Neural cell (in vitro differentiated cells): ENCODE results near the gene ZNF222. TPM values are rescaled to one million over a fixed set of nuclear protein-coding genes. Genes with fewer than 3 reads are reported as not detected.

Experiments
- H2AFZ ChIP-seq: fragments of 200-600, 300-800 bp; sonication (generic), shearing (Covaris generic); 2 replicates; pipeline ENCODE4 v1.6.0; 2014; ENCODE audit warnings: low read depth, mild to moderate bottlenecking, antibody characterized with exemption, low read length, moderate library complexity
- H3F3A ChIP-seq: fragments of 200-600 bp; shearing (Covaris generic); 2 replicates; pipeline ENCODE4 v1.6.1; 2016; ENCODE audit warnings: mild to moderate bottlenecking, moderate library complexity, mixed read lengths, antibody characterized with exemption, low read length; ENCODE audit not compliant: insufficient read depth, poor library complexity, severe bottlenecking
- H3K27ac ChIP-seq: fragments of 200-600, 300-800 bp; sonication (generic), shearing (Covaris generic); 2 replicates; pipeline ENCODE4 v1.5.1; 2014; ENCODE audit warnings: mild to moderate bottlenecking, low read length, moderate library complexity
- H3K27me3 ChIP-seq: fragments of 300-800, 200-600 bp; sonication (generic), shearing (Covaris generic); 2 replicates; pipeline ENCODE4 v1.6.0; 2014; ENCODE audit warnings: mild to moderate bottlenecking, low read depth, low read length, moderate library complexity; ENCODE audit not compliant: insufficient read depth
- H3K36me3 ChIP-seq: fragments of 300-800, 200-600 bp; sonication (generic), shearing (Covaris generic); 2 replicates; pipeline ENCODE4 v1.5.1; 2014; ENCODE audit warnings: mild to moderate bottlenecking, antibody characterized with exemption, low read length, moderate library complexity; ENCODE audit not compliant: insufficient read depth
- H3K4me2 ChIP-seq: fragments of 300-800, 200-600 bp; sonication (generic), shearing (Covaris generic); 2 replicates; pipeline ENCODE4 v1.6.0; 2014; ENCODE audit warnings: mild to moderate bottlenecking, low read length
- H3K4me3 ChIP-seq: fragments of 300-800, 200-600 bp; sonication (generic), shearing (Covaris generic); 2 replicates; pipeline ENCODE4 v1.5.1; 2014; ENCODE audit warnings: mild to moderate bottlenecking, low read length, moderate library complexity
- H3K79me2 ChIP-seq: fragments of 200-600 bp; shearing (Covaris generic); replicated peaks from 2 replicates; pipeline ENCODE4 v1.6.0; 2014; ENCODE audit warnings: mild to moderate bottlenecking, low read length, moderate library complexity; ENCODE audit not compliant: insufficient read depth
- H3K9ac ChIP-seq: fragments of 300-800, 200-600 bp; sonication (generic), shearing (Covaris generic); 2 replicates; pipeline ENCODE4 v1.6.1; 2016; ENCODE audit warnings: mild to moderate bottlenecking, low read length, mixed read lengths
- H3K9me2 ChIP-seq: fragments of 200-600 bp; shearing (Covaris generic); 2 replicates; pipeline ENCODE4 v1.6.1; 2016; ENCODE audit warnings: mild to moderate bottlenecking, low read length, mixed read lengths; ENCODE audit not compliant: insufficient read depth
- H3K9me3 ChIP-seq: fragments of 200-600, 300-800 bp; sonication (generic), shearing (Covaris generic); 2 replicates; pipeline ENCODE4 v1.6.1; 2016; ENCODE audit warnings: mild to moderate bottlenecking, mixed run types, low read length, moderate library complexity, mixed read lengths
- H4K20me1 ChIP-seq: fragments of 200-600 bp; shearing (Covaris generic); 2 replicates; pipeline ENCODE4 v1.6.1; 2016; ENCODE audit warnings: mild to moderate bottlenecking, mixed run types; ENCODE audit not compliant: insufficient read depth
- CTCF ChIP-seq: fragments of 450-650 bp; IDR thresholded peaks from 2 replicates; pipeline ENCODE4 v1.5.1; 2014; ENCODE audit warnings: antibody characterized with exemption, mild to moderate bottlenecking, moderate library complexity; ENCODE audit not compliant: poor library complexity, severe bottlenecking
- EP300 ChIP-seq: fragments of 450-650 bp; conservative IDR thresholded peaks from 2 replicates; pipeline ENCODE4 v1.6.1; 2014; ENCODE audit warnings: antibody characterized with exemption, mild to moderate bottlenecking, moderate library complexity; ENCODE audit not compliant: poor library complexity, severe bottlenecking
- EZH2 ChIP-seq: fragments of 200-600, 300-800 bp; shearing (Covaris generic), sonication (generic); IDR thresholded peaks from 2 replicates; pipeline ENCODE4 v1.6.1; 2014; ENCODE audit warnings: antibody characterized with exemption, low read length, borderline replicate concordance, mild to moderate bottlenecking; ENCODE audit not compliant: insufficient read depth, poor library complexity, severe bottlenecking
- MXI1 ChIP-seq: fragments of 450-650 bp; conservative IDR thresholded peaks from 2 replicates; pipeline ENCODE4 v1.6.1; 2014; ENCODE audit warnings: antibody characterized with exemption, mild to moderate bottlenecking; ENCODE audit not compliant: poor library complexity, severe bottlenecking
- POLR2AphosphoS5 ChIP-seq: IDR thresholded peaks from 2 replicates; pipeline ENCODE4 v1.6.1; 2012
- RAD21 ChIP-seq: fragments of 450-650 bp; conservative IDR thresholded peaks from 2 replicates; pipeline ENCODE4 v1.6.1; 2014; ENCODE audit warnings: antibody characterized with exemption, mild to moderate bottlenecking, moderate library complexity
- REST ChIP-seq: IDR thresholded peaks from 2 replicates; pipeline ENCODE4 v1.6.1; 2012; ENCODE audit warnings: borderline replicate concordance
- SMC3 ChIP-seq: fragments of 450-650 bp; conservative IDR thresholded peaks from 2 replicates; pipeline ENCODE4 v1.6.1; 2014; ENCODE audit warnings: antibody characterized with exemption, mild to moderate bottlenecking, moderate library complexity; ENCODE audit not compliant: poor library complexity
- TAF1 ChIP-seq: IDR thresholded peaks from 2 replicates; pipeline ENCODE4 v1.6.1; 2012; ENCODE audit warnings: low read depth
- polyA plus RNA-seq: library from polyadenylated mRNA; depleted of rRNA; stranded (reverse); fragments of >200 nt; gene quantifications from 2 replicates; pipeline ENCODE4 v1.2.3, GENCODE V29; 2014

Gene ZNF222
- polyA plus RNA-seq, 1 donor from 2014 or later: 38.4 TPM

GRCh38 chr19:44026622-44027021 is 1.4 kb downstream of the ZNF222 start:
- H3K27me3 ChIP-seq: no peaks in the 10 kb centered on the region
- peaks cover 16% of the 10 kb centered on the region for H3K36me3 ChIP-seq
- H3K4me2 ChIP-seq: no peak overlapping the region
- H3F3A ChIP-seq: no peaks in the 10 kb centered on the region
- H4K20me1 ChIP-seq: no peaks in the 10 kb centered on the region
- no peaks in the 10 kb centered on the region for H3K9me2 ChIP-seq
- H3K27ac ChIP-seq: no peak overlapping the region
- no peak overlapping the region for H2AFZ ChIP-seq
- H3K9ac ChIP-seq: no peak overlapping the region
- peaks cover 11% of the 10 kb centered on the region for H3K79me2 ChIP-seq
- H3K4me3 ChIP-seq: peak overlapping the region; percentile 10
- H3K9me3 ChIP-seq: peaks cover 4% of the 10 kb centered on the region
- TF ChIP-seq EZH2 (no peak), CTCF (no peak)

- Histone ChIP-seq H3K4me3 (no peak overlapping the region), H3K9me3 (peaks cover 17% of the 10 kb centered on the region), H3K27ac (no peak overlapping the region), H3K9ac (no peak overlapping the region), H3K27me3 (no peaks in the 10 kb centered on the region), H3F3A (no peaks in the 10 kb centered on the region), H3K36me3 (peaks cover 28% of the 10 kb centered on the region), H3K79me2 (no peaks in the 10 kb centered on the region), H3K4me2 (no peak overlapping the region), H3K9me2 (no peaks in the 10 kb centered on the region), H4K20me1 (no peaks in the 10 kb centered on the region), H2AFZ (no peak overlapping the region)
- TF ChIP-seq REST (no peak), EP300 (no peak), EZH2 (no peak), SMC3 (no peak), POLR2AphosphoS5 (no peak), CTCF (no peak), TAF1 (no peak), MXI1 (no peak), RAD21 (no peak)
Measured at GRCh38 chr19:44032001-44032610, 6.9 kb downstream of the ZNF222 start.
